Jurkat, Clone E6-1 (cell line): ENCODE measurements around the gene TANC1.
"Not testable (repeated sequence)": the region's sequence is repeated elsewhere in the genome, so short reads cannot be mapped to it uniquely, and the experiment has no call there.

Source experiments
- DNase-seq: peaks from one replicate; pipeline ENCODE4 v3.0.0-alpha.2; 2011; ENCODE audit warnings: low read depth, low spot score
- H3K4me3 ChIP-seq: 2 replicates; pipeline ENCODE4 v1.5.1; 2011; ENCODE audit warnings: mild to moderate bottlenecking, low read length, control low read depth, moderate library complexity

TANC1 gene

GRCh38 chr2:159013103-159013502 is 44.7 kb downstream of the TANC1 start:
- H3K4me3 ChIP-seq = no peak overlapping the region
- no peak for DNase-seq

- no peak for DNase-seq
- no peak overlapping the region for H3K4me3 ChIP-seq
These were observed 46.7 kb downstream of the TANC1 start for GRCh38 chr2:159015174-159015573.

GRCh38 chr2:159015823-159016222 is 47.4 kb downstream of the TANC1 start:
- H3K4me3 ChIP-seq = no peak overlapping the region
- no peak for DNase-seq

GRCh38 chr2:159017837-159018236 is 49.4 kb downstream of the TANC1 start:
- no peak overlapping the region for H3K4me3 ChIP-seq

GRCh38 chr2:159019021-159019420 is 50.6 kb downstream of the TANC1 start:
- no peak overlapping the region for H3K4me3 ChIP-seq
- no peak for DNase-seq

More at GRCh38 chr2:159017837-159018236, 49.4 kb downstream of the TANC1 start:
- DNase-seq = no peak

GRCh38 chr2:159022019-159022418 is 53.6 kb downstream of the TANC1 start:
- DNase-seq = no peak
- no peak overlapping the region for H3K4me3 ChIP-seq

GRCh38 chr2:159026170-159026569 is 57.7 kb downstream of the TANC1 start:
- no peak for DNase-seq

GRCh38 chr2:159028776-159029175 is 60.3 kb downstream of the TANC1 start:
- no peak overlapping the region for H3K4me3 ChIP-seq
- no peak for DNase-seq

More at GRCh38 chr2:159026170-159026569, 57.7 kb downstream of the TANC1 start:
- H3K4me3 ChIP-seq = no peak overlapping the region

GRCh38 chr2:159029936-159030335 is 61.5 kb downstream of the TANC1 start:
- DNase-seq = no peak
- H3K4me3 ChIP-seq = no peak overlapping the region

- DNase-seq = no peak
- H3K4me3 ChIP-seq = no peak overlapping the region
These were observed 62.4 kb downstream of the TANC1 start for GRCh38 chr2:159030674-159031380.

- no peak for DNase-seq
- no peak overlapping the region for H3K4me3 ChIP-seq
These were observed 63.7 kb downstream of the TANC1 start for GRCh38 chr2:159032146-159032545.

- no peak overlapping the region for H3K4me3 ChIP-seq
- DNase-seq = no peak
These were observed 64.1 kb downstream of the TANC1 start for GRCh38 chr2:159032580-159032979.

- DNase-seq = no peak
- no peak overlapping the region for H3K4me3 ChIP-seq
These were observed 66.3 kb downstream of the TANC1 start for GRCh38 chr2:159034713-159035112.

- peak; percentile 14 for DNase-seq
These were observed 67.5 kb downstream of the TANC1 start for GRCh38 chr2:159035790-159036411.

GRCh38 chr2:159036461-159036860 is 68.0 kb downstream of the TANC1 start:
- not testable (repeated sequence) for H3K4me3 ChIP-seq, DNase-seq

More at GRCh38 chr2:159035790-159036411, 67.5 kb downstream of the TANC1 start:
- no peak overlapping the region for H3K4me3 ChIP-seq

GRCh38 chr2:159041328-159041727 is 72.9 kb downstream of the TANC1 start:
- not testable (repeated sequence) for DNase-seq, H3K4me3 ChIP-seq

- no peak for DNase-seq
- no peak overlapping the region for H3K4me3 ChIP-seq
These were observed 73.8 kb downstream of the TANC1 start for GRCh38 chr2:159042115-159042850.

- no peak for DNase-seq
These were observed 75.3 kb downstream of the TANC1 start for GRCh38 chr2:159043710-159044109.

GRCh38 chr2:159044804-159045286 is 76.4 kb downstream of the TANC1 start:
- no peak for DNase-seq
- H3K4me3 ChIP-seq = no peak overlapping the region

More at GRCh38 chr2:159043710-159044109, 75.3 kb downstream of the TANC1 start:
- H3K4me3 ChIP-seq = no peak overlapping the region
